ENCODE results near the gene GJD4.

DNA sequence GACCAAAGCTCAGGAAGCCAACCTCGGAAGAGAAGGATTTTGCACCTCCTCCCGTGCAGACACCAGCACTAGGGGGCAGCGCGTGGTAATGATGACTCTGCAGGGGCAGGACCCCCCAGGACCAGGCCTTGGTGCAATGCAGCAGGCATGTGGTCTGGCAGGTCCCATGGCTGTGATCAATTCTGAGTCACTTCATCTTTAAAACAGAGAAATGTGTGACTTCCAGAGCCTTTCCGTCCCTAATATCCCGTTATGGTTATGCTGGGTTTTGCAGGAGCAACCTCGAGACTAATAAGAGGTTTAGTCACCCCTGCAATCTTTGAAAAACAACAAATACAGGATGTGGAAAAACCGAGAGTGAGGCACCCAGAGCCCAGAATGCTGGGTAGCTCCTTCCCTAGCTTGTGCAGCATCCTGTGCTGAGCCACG is 30.2 kb upstream of the GJD4 start:
- no peak for TF ChIP-seq JUND (IDR thresholded peaks at IDR 0.05)
- TF ChIP-seq, protein P1, sequence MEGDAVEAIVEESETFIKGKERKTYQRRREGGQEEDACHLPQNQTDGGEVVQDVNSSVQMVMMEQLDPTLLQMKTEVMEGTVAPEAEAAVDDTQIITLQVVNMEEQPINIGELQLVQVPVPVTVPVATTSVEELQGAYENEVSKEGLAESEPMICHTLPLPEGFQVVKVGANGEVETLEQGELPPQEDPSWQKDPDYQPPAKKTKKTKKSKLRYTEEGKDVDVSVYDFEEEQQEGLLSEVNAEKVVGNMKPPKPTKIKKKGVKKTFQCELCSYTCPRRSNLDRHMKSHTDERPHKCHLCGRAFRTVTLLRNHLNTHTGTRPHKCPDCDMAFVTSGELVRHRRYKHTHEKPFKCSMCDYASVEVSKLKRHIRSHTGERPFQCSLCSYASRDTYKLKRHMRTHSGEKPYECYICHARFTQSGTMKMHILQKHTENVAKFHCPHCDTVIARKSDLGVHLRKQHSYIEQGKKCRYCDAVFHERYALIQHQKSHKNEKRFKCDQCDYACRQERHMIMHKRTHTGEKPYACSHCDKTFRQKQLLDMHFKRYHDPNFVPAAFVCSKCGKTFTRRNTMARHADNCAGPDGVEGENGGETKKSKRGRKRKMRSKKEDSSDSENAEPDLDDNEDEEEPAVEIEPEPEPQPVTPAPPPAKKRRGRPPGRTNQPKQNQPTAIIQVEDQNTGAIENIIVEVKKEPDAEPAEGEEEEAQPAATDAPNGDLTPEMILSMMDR (IDR thresholded peaks at IDR 0.05; ENCODE audit: low read depth, low read length, missing input control): no peak
- TF ChIP-seq EGR1 (IDR thresholded peaks at IDR 0.05; ENCODE audit: low read depth in 2 of 2): no peak
- TF ChIP-seq GABPA (IDR thresholded peaks at IDR 0.05 in 1 of 2, conservative IDR thresholded peaks at IDR 0.05 in 1 of 2): no peak
